DND-41 (cell line): ENCODE data around the gene ZNF18.

Experiments used
- ATAC-seq: fragments of 200-7000 bp; cut with Tn5 transposase; 3 replicates; pipeline ENCODE4 v1.9.1; 2021; ENCODE audit warnings: low read depth; ENCODE audit not compliant: insufficient read depth
- DNase-seq: peaks from one replicate; pipeline ENCODE4 v3.0.0-alpha.2; 2020
- H2AFZ ChIP-seq: 2 replicates; pipeline ENCODE4 v1.6.0; 2012; ENCODE audit warnings: low read depth, low read length
- H3K27ac ChIP-seq: 2 replicates; pipeline ENCODE4 v1.5.1; 2012; ENCODE audit warnings: low read length, inconsistent platforms
- H3K27me3 ChIP-seq: fragments of 200-600 bp; sonication (generic); 2 replicates; pipeline ENCODE4 v1.6.0; 2012; ENCODE audit warnings: low read length, mild to moderate bottlenecking, inconsistent platforms; ENCODE audit not compliant: insufficient read depth, poor library complexity
- H3K36me3 ChIP-seq: 2 replicates; pipeline ENCODE4 v1.5.1; 2012; ENCODE audit warnings: low read length, inconsistent platforms; ENCODE audit not compliant: insufficient read depth
- H3K4me1 ChIP-seq: 2 replicates; pipeline ENCODE4 v1.5.1; 2012; ENCODE audit warnings: mild to moderate bottlenecking, low read length; ENCODE audit not compliant: insufficient read depth
- H3K4me2 ChIP-seq: 2 replicates; pipeline ENCODE4 v1.6.0; 2012; ENCODE audit warnings: mild to moderate bottlenecking, moderate library complexity, low read length, inconsistent platforms; ENCODE audit not compliant: insufficient read depth
- H3K4me3 ChIP-seq, 2 experiments: fragments of 200-600 bp in 1 of 2; shearing (Covaris generic) in 1 of 2; 2 replicates each; pipeline ENCODE4 v1.5.1; 2012 to 2016; ENCODE audit warnings: inconsistent platforms in 2 of 2, low read length in 2 of 2, mild to moderate bottlenecking in 2 of 2, low read depth in 1 of 2, moderate library complexity in 1 of 2
- H3K79me2 ChIP-seq: 2 replicates; pipeline ENCODE4 v1.6.0; 2012; ENCODE audit warnings: low read length, inconsistent platforms; ENCODE audit not compliant: insufficient read depth
- H3K9ac ChIP-seq: 2 replicates; pipeline ENCODE4 v1.6.0; 2012; ENCODE audit warnings: low read depth, mild to moderate bottlenecking, inconsistent platforms, low read length, moderate library complexity
- H3K9me3 ChIP-seq: 2 replicates; pipeline ENCODE4 v1.5.1; 2012; ENCODE audit warnings: low read length, moderate library complexity, mild to moderate bottlenecking, inconsistent platforms; ENCODE audit not compliant: insufficient read depth, severe bottlenecking
- H4K20me1 ChIP-seq: 2 replicates; pipeline ENCODE4 v1.6.0; 2012; ENCODE audit warnings: low read length; ENCODE audit not compliant: insufficient read depth
- CTCF ChIP-seq: IDR thresholded peaks from 2 replicates; pipeline ENCODE4 v1.5.1; 2012; ENCODE audit warnings: borderline replicate concordance, low read length, moderate library complexity, mild to moderate bottlenecking; ENCODE audit not compliant: poor library complexity, severe bottlenecking; ENCODE audit errors: extremely low read depth
- EZH2 ChIP-seq: IDR thresholded peaks from 3 replicates; pipeline ENCODE4 v1.6.1; 2012; ENCODE audit warnings: borderline replicate concordance, low read depth, mild to moderate bottlenecking, moderate library complexity, low read length, inconsistent platforms; ENCODE audit not compliant: severe bottlenecking

Gene ZNF18

GRCh38 chr17:11932337-11932898, 64.9 kb downstream of the ZNF18 start:
- no peak for DNase-seq
- Histone ChIP-seq H4K20me1 (no peaks in the 10 kb centered on the region), H3K9ac (no peak overlapping the region), H3K9me3 (no peaks in the 10 kb centered on the region), H3K4me2 (no peak overlapping the region), H3K27me3 (no peaks in the 10 kb centered on the region), H3K36me3 (no peaks in the 10 kb centered on the region), H3K79me2 (no peaks in the 10 kb centered on the region), H3K4me1 (no peaks in the 10 kb centered on the region), H3K27ac (no peak overlapping the region), H3K4me3 (no peak overlapping the region), H2AFZ (no peak overlapping the region)
- TF ChIP-seq CTCF = no peak
- TF ChIP-seq EZH2 = no peak
- ATAC-seq = no peak

GRCh38 chr17:11928436-11928835, 68.8 kb downstream of the ZNF18 start:
- TF ChIP-seq EZH2 (no peak), CTCF (no peak)
- no peak overlapping the region for H3K4me3 ChIP-seq
- H3K9ac ChIP-seq = no peak overlapping the region
- H3K4me2 ChIP-seq = no peak overlapping the region
- H3K27me3 ChIP-seq = no peaks in the 10 kb centered on the region
- ATAC-seq (no peak), DNase-seq (no peak)
- no peaks in the 10 kb centered on the region for H3K36me3 ChIP-seq
- no peaks in the 10 kb centered on the region for H3K79me2 ChIP-seq
- H2AFZ ChIP-seq = no peak overlapping the region
- no peaks in the 10 kb centered on the region for H3K4me1 ChIP-seq
- H4K20me1 ChIP-seq = no peaks in the 10 kb centered on the region
- H3K27ac ChIP-seq = no peak overlapping the region
- H3K9me3 ChIP-seq = no peaks in the 10 kb centered on the region
